NCI-H748 (cell line): ENCODE measurements around the gene SLC47A2.
A peak's percentile ranks its signal among the peaks of the same experiment; 100 is the strongest.
"Not testable (repeated sequence)": the region's sequence is repeated elsewhere in the genome, so short reads cannot be mapped to it uniquely, and the experiment has no call there.

Experiments used
- DNase-seq: peaks from one replicate; lab custom pipeline; 2025; ENCODE audit not compliant: unreplicated experiment; lab: John Stamatoyannopoulos, UW

The SLC47A2 gene

GRCh38 chr17:19708431-19709175 is 7.8 kb downstream of the SLC47A2 start:
- no peak for DNase-seq

GRCh38 chr17:19707728-19708221 is 8.6 kb downstream of the SLC47A2 start:
- no peak for DNase-seq

GRCh38 chr17:19706791-19707727 is 9.3 kb downstream of the SLC47A2 start:
- DNase-seq = peak; percentile 31

GRCh38 chr17:19705771-19706770 is 10.3 kb downstream of the SLC47A2 start:
- no peak for DNase-seq

- no peak for DNase-seq
Measured at GRCh38 chr17:19705201-19705600, 11.2 kb downstream of the SLC47A2 start.

- no peak for DNase-seq
Measured at GRCh38 chr17:19703828-19704613, 12.4 kb downstream of the SLC47A2 start.

- DNase-seq = no peak
Measured at GRCh38 chr17:19703106-19703827, 13.1 kb downstream of the SLC47A2 start.

GRCh38 chr17:19702217-19702641 is 14.2 kb downstream of the SLC47A2 start:
- no peak for DNase-seq

- no peak for DNase-seq
Measured at GRCh38 chr17:19686400-19687090, 29.8 kb downstream of the SLC47A2 start.

- DNase-seq = not testable (repeated sequence)
Measured at GRCh38 chr17:19684909-19685580, 31.3 kb downstream of the SLC47A2 start.

GRCh38 chr17:19683117-19683516 is 33.3 kb downstream of the SLC47A2 start:
- no peak for DNase-seq

- DNase-seq = no peak
Measured at GRCh38 chr17:19678581-19679453, 37.6 kb downstream of the SLC47A2 start.

- DNase-seq = no peak
Measured at GRCh38 chr17:19677736-19678379, 38.5 kb downstream of the SLC47A2 start.

- DNase-seq = no peak
Measured at GRCh38 chr17:19676896-19677295, 39.5 kb downstream of the SLC47A2 start.

- no peak for DNase-seq
Measured at GRCh38 chr17:19673623-19674022, 42.8 kb downstream of the SLC47A2 start.

GRCh38 chr17:19672009-19672750 is 44.2 kb downstream of the SLC47A2 start:
- no peak for DNase-seq
